GM12891 (cell line): ENCODE measurements around the gene AMER3.
"Not testable (repeated sequence)": the region's sequence is repeated elsewhere in the genome, so short reads cannot be mapped to it uniquely, and the experiment has no call there.

ENCODE experiments used
- POLR2A ChIP-seq: IDR thresholded peaks from 2 replicates; pipeline ENCODE4 v1.6.1; 2011; ENCODE audit warnings: low read depth, low read length, control low read depth
- POLR2AphosphoS5 ChIP-seq: IDR thresholded peaks from 2 replicates; pipeline ENCODE4 v1.6.1; 2011; ENCODE audit warnings: low read depth, low read length, control low read depth
- POU2F2 ChIP-seq: IDR thresholded peaks from 2 replicates; pipeline ENCODE4 v1.6.1; 2011; ENCODE audit warnings: low read depth, mild to moderate bottlenecking, control low read depth, low read length, moderate library complexity
- SPI1 ChIP-seq: IDR thresholded peaks from 2 replicates; pipeline ENCODE4 v1.6.1; 2011; ENCODE audit warnings: low read depth, low read length, control low read depth
- TAF1 ChIP-seq: IDR thresholded peaks from 2 replicates; pipeline ENCODE4 v1.6.1; 2011; ENCODE audit warnings: low read depth, low read length, control low read depth

DNA sequence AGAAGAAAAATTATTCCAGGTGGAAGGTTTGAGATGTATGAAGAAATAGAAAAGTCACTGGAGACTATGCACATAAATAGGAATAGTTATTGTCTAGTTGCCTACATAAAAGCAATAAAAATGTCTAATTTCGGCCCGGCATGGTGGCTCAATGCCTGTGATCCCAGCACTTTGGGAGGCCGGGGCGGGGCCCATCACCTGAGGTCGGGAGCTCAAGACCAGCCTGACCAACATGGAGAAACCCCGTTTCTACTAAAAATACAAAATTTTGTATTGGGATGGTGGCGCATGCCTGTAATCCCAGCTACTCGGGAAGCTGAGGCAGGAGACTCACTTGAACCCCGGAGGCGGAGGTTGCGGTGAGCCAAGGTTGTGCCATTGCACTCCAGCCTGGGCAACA is 23.1 kb upstream of the AMER3 start:
- TF ChIP-seq TAF1, POLR2A, POLR2AphosphoS5, SPI1, POU2F2: not testable (repeated sequence)
